DOHH2 (cell line): ENCODE results near the gene SPIRE2.

ENCODE experiments used
- H3F3A ChIP-seq: fragments of 200-600 bp; sonication (generic), shearing (Covaris generic); 2 replicates; pipeline ENCODE4 v1.6.0; 2016; ENCODE audit warnings: antibody characterized with exemption, mild to moderate bottlenecking; ENCODE audit not compliant: control insufficient read depth, insufficient read depth
- H3K27ac ChIP-seq: fragments of 200-600 bp; sonication (generic); 2 replicates; pipeline ENCODE4 v1.5.1; 2014; ENCODE audit warnings: low read depth, mild to moderate bottlenecking, low read length, moderate library complexity
- H3K27me3 ChIP-seq: fragments of 200-600 bp; sonication (generic); 2 replicates; pipeline ENCODE4 v1.6.1; 2014; ENCODE audit warnings: mild to moderate bottlenecking, low read length, mixed read lengths; ENCODE audit not compliant: control insufficient read depth
- H3K36me3 ChIP-seq: fragments of 200-600 bp; sonication (generic); 2 replicates; pipeline ENCODE4 v1.6.1; 2014; ENCODE audit warnings: mild to moderate bottlenecking, low read length, moderate library complexity, mixed read lengths; ENCODE audit not compliant: control insufficient read depth
- H3K4me1 ChIP-seq: fragments of 200-600 bp; sonication (generic); 2 replicates; pipeline ENCODE4 v1.6.1; 2014; ENCODE audit warnings: mild to moderate bottlenecking, low read length, mixed read lengths; ENCODE audit not compliant: control insufficient read depth
- H3K4me2 ChIP-seq: fragments of 200-600 bp; sonication (generic); 2 replicates; pipeline ENCODE4 v1.6.0; 2014; ENCODE audit warnings: mild to moderate bottlenecking, low read length, moderate library complexity
- H3K4me3 ChIP-seq: fragments of 200-600 bp; sonication (generic); 2 replicates; pipeline ENCODE4 v1.5.1; 2014; ENCODE audit warnings: mild to moderate bottlenecking, low read length, mixed read lengths
- H3K79me2 ChIP-seq: fragments of 200-600 bp; sonication (generic); 2 replicates; pipeline ENCODE4 v1.6.1; 2014; ENCODE audit warnings: mild to moderate bottlenecking, low read length, mixed read lengths; ENCODE audit not compliant: control insufficient read depth
- H3K9me2 ChIP-seq: fragments of 200-600 bp; sonication (generic); replicated peaks from 2 replicates; pipeline ENCODE4 v1.6.1; 2014; ENCODE audit warnings: mild to moderate bottlenecking, low read length, mixed read lengths; ENCODE audit not compliant: control insufficient read depth
- H3K9me3 ChIP-seq: fragments of 200-600 bp; sonication (generic); 2 replicates; pipeline ENCODE4 v1.6.1; 2014; ENCODE audit warnings: antibody characterized with exemption, low read length, mixed read lengths; ENCODE audit not compliant: control insufficient read depth, insufficient read depth
- H4K20me1 ChIP-seq: fragments of 200-600 bp; sonication (generic); 2 replicates; pipeline ENCODE4 v1.6.0; 2014; ENCODE audit warnings: low read depth, mild to moderate bottlenecking, antibody characterized with exemption, low read length, moderate library complexity; ENCODE audit not compliant: control insufficient read depth, insufficient read depth
- EZH2phosphoT487 ChIP-seq: fragments of 200-600 bp; sonication (generic); IDR thresholded peaks from 2 replicates; pipeline ENCODE4 v1.6.1; 2017; ENCODE audit warnings: borderline replicate concordance, mild to moderate bottlenecking, antibody characterized with exemption, low read length, moderate library complexity, mixed read lengths
- TF ChIP-seq, protein P1 (sequence below): fragments of 200-600 bp; sonication (generic); IDR thresholded peaks from one replicate; pipeline ENCODE4 v1.5.1; 2014; ENCODE audit warnings: antibody characterized with exemption, mild to moderate bottlenecking, low read depth, low read length; ENCODE audit not compliant: poor library complexity, severe bottlenecking

Gene SPIRE2

GRCh38 chr16:89917773-89918452 lies 89.6 kb downstream of the SPIRE2 start:
- H3K27me3 ChIP-seq = no peaks in the 10 kb centered on the region
- H3K4me2 ChIP-seq = peak overlapping the region; percentile 76
- H3K27ac ChIP-seq = peak overlapping the region; percentile 72
- H3K9me2 ChIP-seq = no peaks in the 10 kb centered on the region
- H3F3A ChIP-seq = peaks cover 14% of the 10 kb centered on the region
- H3K9me3 ChIP-seq = no peaks in the 10 kb centered on the region
- peak overlapping the region; percentile 66 for H3K4me3 ChIP-seq
- H4K20me1 ChIP-seq = no peaks in the 10 kb centered on the region
- TF ChIP-seq EZH2phosphoT487 = no peak
- TF ChIP-seq, protein P1, sequence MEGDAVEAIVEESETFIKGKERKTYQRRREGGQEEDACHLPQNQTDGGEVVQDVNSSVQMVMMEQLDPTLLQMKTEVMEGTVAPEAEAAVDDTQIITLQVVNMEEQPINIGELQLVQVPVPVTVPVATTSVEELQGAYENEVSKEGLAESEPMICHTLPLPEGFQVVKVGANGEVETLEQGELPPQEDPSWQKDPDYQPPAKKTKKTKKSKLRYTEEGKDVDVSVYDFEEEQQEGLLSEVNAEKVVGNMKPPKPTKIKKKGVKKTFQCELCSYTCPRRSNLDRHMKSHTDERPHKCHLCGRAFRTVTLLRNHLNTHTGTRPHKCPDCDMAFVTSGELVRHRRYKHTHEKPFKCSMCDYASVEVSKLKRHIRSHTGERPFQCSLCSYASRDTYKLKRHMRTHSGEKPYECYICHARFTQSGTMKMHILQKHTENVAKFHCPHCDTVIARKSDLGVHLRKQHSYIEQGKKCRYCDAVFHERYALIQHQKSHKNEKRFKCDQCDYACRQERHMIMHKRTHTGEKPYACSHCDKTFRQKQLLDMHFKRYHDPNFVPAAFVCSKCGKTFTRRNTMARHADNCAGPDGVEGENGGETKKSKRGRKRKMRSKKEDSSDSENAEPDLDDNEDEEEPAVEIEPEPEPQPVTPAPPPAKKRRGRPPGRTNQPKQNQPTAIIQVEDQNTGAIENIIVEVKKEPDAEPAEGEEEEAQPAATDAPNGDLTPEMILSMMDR = no peak
- peaks cover 52% of the 10 kb centered on the region for H3K4me1 ChIP-seq
- H3K79me2 ChIP-seq = peaks cover 10% of the 10 kb centered on the region
- H3K36me3 ChIP-seq = peaks cover 11% of the 10 kb centered on the region

GRCh38 chr16:89918453-89919347 lies 90.4 kb downstream of the SPIRE2 start, which contains the start of gene MC1R:
Gene MC1R, plus strand, starts transcription at chr16:89918862. Its CDS starts 397 bp downstream, at chr16:89919259.
- Histone ChIP-seq H3K79me2 (peaks cover 15% of the 10 kb centered on the region), H3K27me3 (no peaks in the 10 kb centered on the region), H4K20me1 (no peaks in the 10 kb centered on the region), H3K36me3 (peaks cover 7% of the 10 kb centered on the region), H3K9me3 (no peaks in the 10 kb centered on the region), H3K27ac (peak within 1 kb of the TSS; percentile 72), H3K4me3 (peak within 1 kb of the TSS; percentile 66), H3F3A (peaks cover 14% of the 10 kb centered on the region), H3K4me2 (peak within 1 kb of the TSS; percentile 76), H3K4me1 (peaks cover 52% of the 10 kb centered on the region), H3K9me2 (no peaks in the 10 kb centered on the region)
- TF ChIP-seq EZH2phosphoT487 = no peak
- TF ChIP-seq, protein P1 = peak; percentile 76

- H3K9me2 ChIP-seq = no peaks in the 10 kb centered on the region
- no peak overlapping the region for H3K27ac ChIP-seq
- peaks cover 12% of the 10 kb centered on the region for H3K36me3 ChIP-seq
- TF ChIP-seq, protein P1 = no peak
- TF ChIP-seq EZH2phosphoT487 = no peak
- H3K9me3 ChIP-seq = no peaks in the 10 kb centered on the region
- H4K20me1 ChIP-seq = no peaks in the 10 kb centered on the region; the same call in 1 of the 2 replicates
- peaks cover 26% of the 10 kb centered on the region for H3K79me2 ChIP-seq
- H3K4me2 ChIP-seq = peak overlapping the region; percentile 84; the same call in 1 of the 2 replicates
- peaks cover 17% of the 10 kb centered on the region for H3F3A ChIP-seq
- H3K4me3 ChIP-seq = no peak overlapping the region
- H3K4me1 ChIP-seq = peaks cover 54% of the 10 kb centered on the region
- no peaks in the 10 kb centered on the region for H3K27me3 ChIP-seq
Measured at GRCh38 chr16:89919535-89920406, 91.5 kb downstream of the SPIRE2 start.
